Transverse colon (tissue), 4 donors: Measurements from ENCODE around the gene PPFIBP2. TPM values are rescaled to one million over a fixed set of nuclear protein-coding genes. Genes with fewer than 3 reads are reported as not detected.

Experiments used
- DNase-seq: peaks from one replicate; pipeline ENCODE4 v3.0.0-alpha.2; 2019
- H3K27ac ChIP-seq, 4 donors: fragments of 200-600 bp; sonication (generic); 2 replicates each; pipeline ENCODE4 v1.5.1; 2016 to 2018; ENCODE audit warnings: inconsistent platforms in 4 of 4
- H3K27me3 ChIP-seq: fragments of 200-600 bp; sonication (generic); 2 replicates; pipeline ENCODE4 v1.5.1; 2017; ENCODE audit warnings: inconsistent platforms
- H3K36me3 ChIP-seq, 4 donors: fragments of 200-600 bp; sonication (generic); 2 replicates each; pipeline ENCODE4 v1.5.1; 2017 to 2019; ENCODE audit warnings: inconsistent platforms in 4 of 4
- H3K4me1 ChIP-seq, 4 donors: fragments of 200-600 bp; sonication (generic); 2 replicates each; pipeline ENCODE4 v1.5.1; 2017 to 2020; ENCODE audit warnings: inconsistent platforms in 4 of 4
- H3K4me3 ChIP-seq, 4 donors: fragments of 200-600 bp; sonication (generic); 1 replicate in 1 of 4; 2 replicates in 3 of 4; pipeline versions ENCODE4 v1.5.1 to v1.6.1; 2017 to 2019; ENCODE audit warnings: inconsistent platforms in 4 of 4
- H3K9me3 ChIP-seq, 2 donors: fragments of 200-600 bp; sonication (generic); 2 replicates each; pipeline ENCODE4 v1.5.1; 2017 to 2019; ENCODE audit warnings: inconsistent platforms in 2 of 2
- EP300 ChIP-seq: sonication (generic); formaldehyde crosslinking; IDR thresholded peaks from one replicate; pipeline ENCODE4 v1.6.1; 2017; ENCODE audit warnings: antibody characterized with exemption, low read depth
- POLR2A ChIP-seq: fragments of 450-650 bp; IDR thresholded peaks from one replicate; pipeline ENCODE4 v1.6.1; 2016; ENCODE audit warnings: antibody characterized with exemption, mild to moderate bottlenecking, moderate library complexity
- POLR2AphosphoS5 ChIP-seq, 3 donors: sonication (generic); formaldehyde crosslinking; IDR thresholded peaks; one replicate each; pipeline ENCODE4 v1.6.1; 2016; ENCODE audit warnings: antibody characterized with exemption in 3 of 3
- WGBS, 2 donors: methylation state at CpG; one replicate each; pipeline ENCODE4 v1.1.5; 2018; ENCODE audit warnings: low coverage in 1 of 2; 5-methylcytosine and 5-hydroxymethylcytosine counted together
- in situ Hi-C, 4 donors: fragments of 200-750 bp; cut with MboI; loops; one replicate each; pipeline versions ENCODE4 v1.15.0 to v1.15.1; 2017; ENCODE audit warnings: low sequenced_read_pairs in 3 of 4, low pct_ligation_motif_present in 1 of 4, low pct_unique_long_range_greater_than_20kb in 1 of 4
- intact Hi-C: fragments of 100-400 bp; cut with DNase I; formaldehyde crosslinking; loops from one replicate; pipeline ENCODE4 v1.15.1; 2023; ENCODE audit warnings: low total_unique reads
- total RNA-seq, 4 donors: library from RNA; depleted of rRNA; stranded (reverse); fragments of >200 nt; gene quantifications; one replicate each; pipeline ENCODE4 v1.1.0, GENCODE V29; 2016
- TF ChIP-seq, protein P1 (sequence below), 5 experiments: fragments of 200-600 bp in 3 of 5; fragments of 450-650 bp in 2 of 5; sonication (generic) in 3 of 5; IDR thresholded peaks; 1 replicate in 2 of 5; 2 replicates in 3 of 5; pipeline ENCODE4 v1.5.1; 2016 to 2017; ENCODE audit warnings: antibody characterized with exemption in 5 of 5, inconsistent platforms in 3 of 5, mild to moderate bottlenecking in 2 of 5, moderate library complexity in 1 of 5

Gene PPFIBP2
- total RNA-seq, result 100 to 1,000 TPM in 1 of 4 donors, 10 to 100 TPM in 3; 36.0 to 257 (median 83.3) TPM

- Histone ChIP-seq H3K9me3 (no peaks in the 10 kb centered on the region), H3K27me3 (no peaks in the 10 kb centered on the region), H3K27ac (peak within 1 kb of the TSS; percentile 88 to 93 (median 89)), H3K4me3 (peak within 1 kb of the TSS; percentile 55 to 67 (median 60)), H3K4me1 (peaks cover 12 to 37% (median 23%) of the 10 kb centered on the region in 4 donors), H3K36me3 (no peaks in the 10 kb centered on the region)
- peak; percentile 91 for DNase-seq
- WGBS, 2 donors, result 0% methylated on average over 65 of the region's 79 CpGs; no CpG with 5 or more reads in 1 of the 2 donors
- in situ Hi-C loops, result no loop called here
- intact Hi-C loops, result no loop called here
- TF ChIP-seq, protein P1, sequence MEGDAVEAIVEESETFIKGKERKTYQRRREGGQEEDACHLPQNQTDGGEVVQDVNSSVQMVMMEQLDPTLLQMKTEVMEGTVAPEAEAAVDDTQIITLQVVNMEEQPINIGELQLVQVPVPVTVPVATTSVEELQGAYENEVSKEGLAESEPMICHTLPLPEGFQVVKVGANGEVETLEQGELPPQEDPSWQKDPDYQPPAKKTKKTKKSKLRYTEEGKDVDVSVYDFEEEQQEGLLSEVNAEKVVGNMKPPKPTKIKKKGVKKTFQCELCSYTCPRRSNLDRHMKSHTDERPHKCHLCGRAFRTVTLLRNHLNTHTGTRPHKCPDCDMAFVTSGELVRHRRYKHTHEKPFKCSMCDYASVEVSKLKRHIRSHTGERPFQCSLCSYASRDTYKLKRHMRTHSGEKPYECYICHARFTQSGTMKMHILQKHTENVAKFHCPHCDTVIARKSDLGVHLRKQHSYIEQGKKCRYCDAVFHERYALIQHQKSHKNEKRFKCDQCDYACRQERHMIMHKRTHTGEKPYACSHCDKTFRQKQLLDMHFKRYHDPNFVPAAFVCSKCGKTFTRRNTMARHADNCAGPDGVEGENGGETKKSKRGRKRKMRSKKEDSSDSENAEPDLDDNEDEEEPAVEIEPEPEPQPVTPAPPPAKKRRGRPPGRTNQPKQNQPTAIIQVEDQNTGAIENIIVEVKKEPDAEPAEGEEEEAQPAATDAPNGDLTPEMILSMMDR (IDR thresholded peaks at IDR 0.05), result peak; percentile 54 to 88 (median 65)
- no peak for TF ChIP-seq EP300
- TF ChIP-seq POLR2AphosphoS5 (IDR thresholded peaks at IDR 0.05), result peak; percentile 8 to 63 (median 30)
- TF ChIP-seq POLR2A, result peak; percentile 64
Observed at GRCh38 chr11:7513234-7514098, at the start of gene PPFIBP2. Gene PPFIBP2 (plus strand): TSS chr11:7513999. CDS start chr11:7549476, 35,477 bp downstream.

GRCh38 chr11:7467652-7468051 lies 46.1 kb upstream of the PPFIBP2 start:
- no peak overlapping the region for H3K4me3 ChIP-seq
- H3K36me3 ChIP-seq, result no peaks in the 10 kb centered on the region
- H3K4me1 ChIP-seq, result no peaks in the 10 kb centered on the region
- in situ Hi-C loops (no loop called here), intact Hi-C loops (no loop called here)
- WGBS, 2 donors, result 72% methylated on average over 2 of the region's 2 CpGs; no CpG with 5 or more reads in 1 of the 2 donors
- H3K9me3 ChIP-seq, result no peaks in the 10 kb centered on the region
- H3K27ac ChIP-seq, result no peak overlapping the region
- no peak for TF ChIP-seq POLR2AphosphoS5 (IDR thresholded peaks at IDR 0.05)
- TF ChIP-seq, protein P1 (IDR thresholded peaks at IDR 0.05), result no peak
- TF ChIP-seq POLR2A, result no peak
- TF ChIP-seq EP300, result no peak
- H3K27me3 ChIP-seq, result no peaks in the 10 kb centered on the region
- DNase-seq, result no peak

DNA sequence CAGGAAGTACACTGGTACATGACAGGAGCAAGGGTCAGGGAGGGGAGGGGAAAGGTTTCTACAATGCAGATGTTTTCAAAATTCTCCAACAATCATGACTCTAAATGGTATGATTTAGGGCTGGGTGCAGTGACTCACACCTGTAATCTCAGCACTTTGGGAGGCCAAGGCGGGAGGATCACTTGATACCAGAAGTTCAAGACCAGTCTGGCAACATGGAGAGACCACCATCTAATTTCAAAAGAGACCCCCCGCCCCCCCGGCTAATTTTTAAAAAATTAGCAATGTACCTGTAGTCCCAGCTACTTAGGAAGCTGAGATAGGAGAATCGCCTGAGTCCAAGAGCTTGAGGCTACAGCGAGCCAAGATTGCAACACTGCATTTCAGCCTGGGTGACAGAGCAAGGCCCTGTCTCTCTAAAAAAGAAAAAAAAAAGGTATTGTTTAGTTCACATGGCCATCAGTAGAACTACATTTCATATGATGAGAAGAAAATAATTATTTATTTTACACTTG lies 44.4 kb upstream of the PPFIBP2 start:
- H3K27ac ChIP-seq, result no peak overlapping the region
- no peaks in the 10 kb centered on the region for H3K36me3 ChIP-seq
- 89% methylated on average over 5 of the region's 5 CpGs; no CpG with 5 or more reads in 1 of the 2 donors for WGBS, 2 donors
- in situ Hi-C loops, result no loop called here
- intact Hi-C loops, result no loop called here
- TF ChIP-seq EP300 (no peak), POLR2A (no peak), POLR2AphosphoS5 (IDR thresholded peaks at IDR 0.05) (no peak)
- TF ChIP-seq, protein P1 (IDR thresholded peaks at IDR 0.05), result no peak
- no peaks in the 10 kb centered on the region for H3K4me1 ChIP-seq
- no peak for DNase-seq
- no peaks in the 10 kb centered on the region for H3K27me3 ChIP-seq
- no peaks in the 10 kb centered on the region for H3K9me3 ChIP-seq
- no peak overlapping the region for H3K4me3 ChIP-seq

GRCh38 chr11:7471071-7471470 lies 42.7 kb upstream of the PPFIBP2 start:
- H3K9me3 ChIP-seq, result no peaks in the 10 kb centered on the region
- no peaks in the 10 kb centered on the region for H3K36me3 ChIP-seq
- H3K4me1 ChIP-seq, result no peaks in the 10 kb centered on the region
- no peak overlapping the region for H3K4me3 ChIP-seq
- TF ChIP-seq POLR2AphosphoS5 (IDR thresholded peaks at IDR 0.05) (no peak), POLR2A (no peak), EP300 (no peak)
- TF ChIP-seq, protein P1 (IDR thresholded peaks at IDR 0.05), result no peak
- H3K27ac ChIP-seq, result no peak overlapping the region
- DNase-seq, result no peak
- H3K27me3 ChIP-seq, result no peaks in the 10 kb centered on the region
- WGBS, 2 donors, result 95 to 96% methylated on average over 2 to 7 of the region's 7 CpGs
- in situ Hi-C loops (no loop called here), intact Hi-C loops (loop anchor here (10.0 kb wide), 1 partner anchor 1506 kb away; the partner anchor contains the start of gene OR56A5)
